Measurements from ENCODE around the gene HES4.
"Not testable (repeated sequence)": the region's sequence is repeated elsewhere in the genome, so short reads cannot be mapped to it uniquely, and the experiment has no call there.

The HES4 gene

GRCh38 chr1:1019122-1019999 lies 19.5 kb upstream of the HES4 start:
- DNase-seq (ENCODE audit: low read depth in 1 of 2, low spot score in 1 of 2): peak; percentile 62 to 67

- DNase-seq (ENCODE audit: low read depth in 1 of 2, low spot score in 1 of 2): not testable (repeated sequence)
Observed at GRCh38 chr1:1018321-1018685, 18.4 kb upstream of the HES4 start.

- not testable (repeated sequence) for DNase-seq (ENCODE audit: low read depth in 1 of 2, low spot score in 1 of 2)
Observed at GRCh38 chr1:1017397-1018320, 17.8 kb upstream of the HES4 start.

DNA sequence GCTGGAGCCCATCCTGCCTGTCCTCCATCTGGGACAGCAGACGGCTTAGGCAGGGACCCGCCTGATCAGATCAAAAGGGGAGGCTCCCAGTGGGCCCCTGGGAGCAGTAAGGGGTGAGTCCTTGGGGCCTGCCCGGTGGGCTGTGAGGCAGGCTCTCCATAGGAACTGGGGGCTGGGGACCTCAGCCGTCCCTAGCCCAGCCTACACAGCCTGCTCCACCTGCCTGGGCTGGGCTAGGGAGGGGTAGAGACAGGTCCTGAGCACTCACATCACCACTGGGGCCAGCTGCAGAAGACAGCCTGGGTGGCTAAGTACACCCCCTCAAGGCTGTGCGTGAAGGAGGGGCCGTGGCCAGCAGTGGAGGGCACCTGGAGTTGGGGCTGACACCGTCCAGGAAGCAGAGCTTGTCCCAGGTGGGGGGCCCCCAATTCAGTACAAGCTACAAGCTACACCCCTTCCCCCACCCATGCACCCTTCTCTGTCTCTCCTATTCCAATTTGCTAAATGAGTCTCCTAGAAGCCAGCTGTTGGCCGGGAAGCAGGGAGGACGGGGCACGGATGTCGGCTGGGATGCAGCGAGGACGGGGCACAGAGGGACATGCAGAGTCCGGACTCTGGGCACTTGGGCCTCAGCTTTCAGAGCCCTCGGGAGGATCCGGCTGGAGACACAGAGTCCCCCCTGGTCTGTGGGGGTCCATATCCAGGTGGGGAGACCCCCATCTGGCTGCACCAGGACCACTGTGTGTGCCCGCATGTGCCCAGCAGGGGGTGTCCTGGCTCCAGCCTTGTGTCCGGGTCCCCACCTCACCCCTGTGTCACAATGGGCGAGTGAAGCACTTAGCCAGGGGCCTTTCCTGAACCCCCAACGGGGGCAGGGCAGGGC lies 15.1 kb upstream of the HES4 start:
- no peak for DNase-seq (ENCODE audit: low read depth in 1 of 2, low spot score in 1 of 2)

DNA sequence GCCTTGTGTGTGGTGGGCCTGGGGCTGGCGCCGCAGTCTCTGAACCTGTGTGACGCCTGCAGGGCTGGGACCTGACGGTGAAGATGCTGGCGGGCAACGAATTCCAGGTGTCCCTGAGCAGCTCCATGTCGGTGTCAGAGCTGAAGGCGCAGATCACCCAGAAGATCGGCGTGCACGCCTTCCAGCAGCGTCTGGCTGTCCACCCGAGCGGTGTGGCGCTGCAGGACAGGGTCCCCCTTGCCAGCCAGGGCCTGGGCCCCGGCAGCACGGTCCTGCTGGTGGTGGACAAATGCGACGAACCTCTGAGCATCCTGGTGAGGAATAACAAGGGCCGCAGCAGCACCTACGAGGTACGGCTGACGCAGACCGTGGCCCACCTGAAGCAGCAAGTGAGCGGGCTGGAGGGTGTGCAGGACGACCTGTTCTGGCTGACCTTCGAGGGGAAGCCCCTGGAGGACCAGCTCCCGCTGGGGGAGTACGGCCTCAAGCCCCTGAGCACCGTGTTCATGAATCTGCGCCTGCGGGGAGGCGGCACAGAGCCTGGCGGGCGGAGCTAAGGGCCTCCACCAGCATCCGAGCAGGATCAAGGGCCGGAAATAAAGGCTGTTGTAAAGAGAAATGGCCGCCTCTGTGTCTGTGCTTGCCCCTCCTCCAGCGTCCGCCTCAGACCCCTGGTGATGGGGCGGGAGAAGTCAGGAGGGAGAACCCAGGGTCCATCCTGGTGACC lies 14.2 kb upstream of the HES4 start:
- DNase-seq (ENCODE audit: low read depth in 1 of 2, low spot score in 1 of 2): no peak

- peak; percentile 62 to 75 for DNase-seq (ENCODE audit: low read depth in 1 of 2, low spot score in 1 of 2)
Observed at GRCh38 chr1:1013105-1013921, 13.4 kb upstream of the HES4 start, which contains the start of gene ISG15. Gene ISG15 (plus strand): TSS chr1:1013497. CDS start chr1:1013574, 77 bp downstream.

- not testable (repeated sequence) for DNase-seq (ENCODE audit: low read depth in 1 of 2, low spot score in 1 of 2)
Observed at GRCh38 chr1:1012736-1013104, 12.8 kb upstream of the HES4 start.

- DNase-seq (ENCODE audit: low read depth in 1 of 2, low spot score in 1 of 2): no peak
Observed at GRCh38 chr1:1011396-1011949, 11.6 kb upstream of the HES4 start.

GRCh38 chr1:1010131-1010530 lies 10.2 kb upstream of the HES4 start:
- not testable (repeated sequence) for DNase-seq (ENCODE audit: low read depth in 1 of 2, low spot score in 1 of 2)

- DNase-seq (ENCODE audit: low read depth in 1 of 2, low spot score in 1 of 2): no peak
Observed at GRCh38 chr1:1006305-1007159, 6.6 kb upstream of the HES4 start.

GRCh38 chr1:1005774-1006304 lies 5.9 kb upstream of the HES4 start:
- DNase-seq (ENCODE audit: low read depth in 1 of 2, low spot score in 1 of 2): no peak

GRCh38 chr1:1004780-1005697 lies 5.1 kb upstream of the HES4 start:
- no peak for DNase-seq (ENCODE audit: low read depth in 1 of 2, low spot score in 1 of 2)

- no peak for DNase-seq (ENCODE audit: low read depth in 1 of 2, low spot score in 1 of 2)
Observed at GRCh38 chr1:1004420-1004779, 4.5 kb upstream of the HES4 start.

- DNase-seq (ENCODE audit: low read depth in 1 of 2, low spot score in 1 of 2): no peak
Observed at GRCh38 chr1:1003618-1004419, 3.9 kb upstream of the HES4 start.

GRCh38 chr1:1001057-1001783 lies 1.3 kb upstream of the HES4 start:
- DNase-seq (ENCODE audit: low read depth in 1 of 2, low spot score in 1 of 2): no peak

Data from activated CD4-positive, alpha-beta T cell treated with anti-CD3 and anti-CD28 coated beads, Interleukin-2, amount 50 U/mL, for 24 hours (primary cell).